AG08395 (cell line): Measurements from ENCODE around the gene EML6.
A peak's percentile ranks its signal among the peaks of the same experiment; 100 is the strongest.

ENCODE experiments used
- DNase-seq: peaks from one replicate; pipeline ENCODE4 v3.0.0; 2012; ENCODE audit warnings: mixed read lengths, low spot score

The EML6 gene

GRCh38 chr2:54706622-54707021 is 16.8 kb upstream of the EML6 start:
- no peak for DNase-seq

GRCh38 chr2:54708584-54709335 is 14.7 kb upstream of the EML6 start:
- DNase-seq = peak; percentile 15

GRCh38 chr2:54709336-54709809 is 14.1 kb upstream of the EML6 start:
- no peak for DNase-seq

- no peak for DNase-seq
These were observed 13.2 kb upstream of the EML6 start for GRCh38 chr2:54710216-54710615.

GRCh38 chr2:54712516-54712915 is 10.9 kb upstream of the EML6 start:
- DNase-seq = no peak

- DNase-seq = no peak
These were observed 8.5 kb upstream of the EML6 start for GRCh38 chr2:54714996-54715395.

GRCh38 chr2:54716375-54716774 is 7.1 kb upstream of the EML6 start:
- DNase-seq = no peak

GRCh38 chr2:54720563-54720962 is 2.9 kb upstream of the EML6 start:
- DNase-seq = no peak

- peak; percentile 46 for DNase-seq
These were observed 821 bp upstream of the EML6 start for GRCh38 chr2:54722641-54723040.

- DNase-seq = no peak
These were observed 616 bp downstream of the EML6 start for GRCh38 chr2:54723996-54724559.

- DNase-seq = no peak
These were observed 1.3 kb downstream of the EML6 start for GRCh38 chr2:54724560-54725342.

- DNase-seq = no peak
These were observed 2.1 kb downstream of the EML6 start for GRCh38 chr2:54725343-54726099.

GRCh38 chr2:54726431-54726830 is 3.0 kb downstream of the EML6 start:
- no peak for DNase-seq

GRCh38 chr2:54726940-54727339 is 3.5 kb downstream of the EML6 start:
- no peak for DNase-seq

- DNase-seq = peak; percentile 87
These were observed 5.2 kb downstream of the EML6 start for GRCh38 chr2:54728669-54729120.

- no peak for DNase-seq
These were observed 12.2 kb downstream of the EML6 start for GRCh38 chr2:54735636-54736035.

GRCh38 chr2:54738281-54738680 is 14.8 kb downstream of the EML6 start:
- no peak for DNase-seq

GRCh38 chr2:54740333-54740732 is 16.9 kb downstream of the EML6 start:
- no peak for DNase-seq

- no peak for DNase-seq
These were observed 17.8 kb downstream of the EML6 start for GRCh38 chr2:54741250-54741649.

- no peak for DNase-seq
These were observed 26.6 kb downstream of the EML6 start for GRCh38 chr2:54750040-54750439.

GRCh38 chr2:54752439-54752838 is 29.0 kb downstream of the EML6 start:
- DNase-seq = no peak

GRCh38 chr2:54755641-54756326 is 32.3 kb downstream of the EML6 start:
- DNase-seq = no peak
